IMR-90 (cell line): ENCODE measurements around the gene HEATR9. TPM values are rescaled to one million over a fixed set of nuclear protein-coding genes. Genes with fewer than 3 reads are reported as not detected.

ENCODE experiments used
- ATAC-seq: fragments of 200-7000 bp; cut with Tn5 transposase; 2 replicates; pipeline ENCODE4 v1.9.1; 2020; ENCODE audit warnings: low read depth, mild to moderate bottlenecking, moderate library complexity
- BruUV-seq: library from RNA; stranded (reverse); fragments of 400-500 nt; replicated peaks from 2 replicates; lab custom pipeline; 2021; lab: Mats Ljungman, UMichigan
- CTCF ChIA-PET: fragments of 300-600 bp; formaldehyde crosslinking; extraction: SDS; loops from one replicate; lab custom pipeline; 2021; ENCODE audit warnings: antibody characterized with exemption; lab: Yijun Ruan, JAX
- POLR2A ChIA-PET: fragments of 300-600 bp; sonication (Branson Sonifier 250); formaldehyde crosslinking; loops from one replicate; lab custom pipeline; 2022; ENCODE audit warnings: antibody characterized with exemption; ENCODE audit not compliant: unreplicated experiment; lab: Charles Lee
- DNase-seq: peaks from one replicate; pipeline ENCODE4 v3.0.0; 2013
- H2AFZ ChIP-seq: replicated peaks from 2 replicates; pipeline ENCODE3; 2013; ENCODE audit warnings: low read length, mild to moderate bottlenecking; ENCODE audit not compliant: poor library complexity
- H2AK5ac ChIP-seq: 2 replicates; pipeline ENCODE4 v1.6.1; 2013; ENCODE audit warnings: low read depth, low read length, inconsistent platforms
- H2AK9ac ChIP-seq: replicated peaks from 2 replicates; pipeline ENCODE3; 2013; ENCODE audit warnings: mild to moderate bottlenecking, low read depth, low read length, moderate library complexity; ENCODE audit not compliant: poor library complexity
- H2BK120ac ChIP-seq: 2 replicates; pipeline ENCODE4 v1.6.1; 2013; ENCODE audit warnings: low read depth, low read length, inconsistent platforms
- H2BK15ac ChIP-seq: 3 replicates; pipeline ENCODE4 v1.6.1; 2013; ENCODE audit warnings: low read depth, low read length, inconsistent platforms
- H2BK20ac ChIP-seq: 2 replicates; pipeline ENCODE4 v1.6.1; 2013; ENCODE audit warnings: low read depth, mild to moderate bottlenecking, inconsistent platforms, low read length, moderate library complexity
- H2BK5ac ChIP-seq: 2 replicates; pipeline ENCODE4 v1.6.1; 2013; ENCODE audit warnings: mild to moderate bottlenecking, low read depth, low read length, inconsistent platforms; ENCODE audit not compliant: poor library complexity, severe bottlenecking
- H3K14ac ChIP-seq: replicated peaks from 2 replicates; pipeline ENCODE4 v1.6.1; 2013; ENCODE audit warnings: low read depth, low read length, inconsistent platforms
- H3K18ac ChIP-seq: 2 replicates; pipeline ENCODE4 v1.6.1; 2013; ENCODE audit warnings: low read depth, low read length, control low read depth
- H3K23ac ChIP-seq: 2 replicates; pipeline ENCODE4 v1.6.1; 2013; ENCODE audit warnings: low read depth, low read length, inconsistent platforms
- H3K27ac ChIP-seq: 2 replicates; pipeline ENCODE4 v1.5.1; 2013; ENCODE audit warnings: mild to moderate bottlenecking, control low read depth, low read length; ENCODE audit not compliant: insufficient read depth
- H3K27me3 ChIP-seq: 2 replicates; pipeline ENCODE4 v1.6.1; 2013; ENCODE audit warnings: low read length; ENCODE audit not compliant: control insufficient read depth, insufficient read depth
- H3K36me3 ChIP-seq: 2 replicates; pipeline ENCODE4 v1.6.1; 2013; ENCODE audit warnings: low read length, mixed read lengths; ENCODE audit not compliant: control insufficient read depth, insufficient read depth
- H3K4ac ChIP-seq: 2 replicates; pipeline ENCODE4 v1.6.1; 2013; ENCODE audit warnings: low read depth, low read length, inconsistent platforms
- H3K4me1 ChIP-seq: 2 replicates; pipeline ENCODE4 v1.6.1; 2013; ENCODE audit warnings: low read length, mixed read lengths; ENCODE audit not compliant: control insufficient read depth, insufficient read depth
- H3K4me2 ChIP-seq: 2 replicates; pipeline ENCODE4 v1.6.1; 2013; ENCODE audit warnings: low read depth, mild to moderate bottlenecking, control low read depth, low read length, moderate library complexity
- H3K4me3 ChIP-seq: 2 replicates; pipeline ENCODE4 v1.5.1; 2013; ENCODE audit warnings: low read depth, mild to moderate bottlenecking, control low read depth, low read length, moderate library complexity; ENCODE audit not compliant: insufficient read depth
- H3K56ac ChIP-seq: 2 replicates; pipeline ENCODE4 v1.6.1; 2013; ENCODE audit warnings: low read length, inconsistent platforms; ENCODE audit not compliant: insufficient read depth; ENCODE audit errors: extremely low read depth
- H3K79me1 ChIP-seq, 2 experiments: 2 replicates each; pipeline ENCODE4 v1.6.1; 2013; ENCODE audit warnings: low read length in 2 of 2, inconsistent platforms in 1 of 2, low read depth in 1 of 2
- H3K9ac ChIP-seq: 2 replicates; pipeline ENCODE4 v1.6.1; 2013; ENCODE audit warnings: low read depth, low read length, control low read depth
- H3K9me1 ChIP-seq: 2 replicates; pipeline ENCODE4 v1.6.1; 2013; ENCODE audit warnings: low read length, inconsistent platforms; ENCODE audit not compliant: insufficient read depth
- H3K9me3 ChIP-seq: 2 replicates; pipeline ENCODE4 v1.6.1; 2013; ENCODE audit warnings: low read length; ENCODE audit not compliant: control insufficient read depth, insufficient read depth
- H4K20me1 ChIP-seq: 2 replicates; pipeline ENCODE4 v1.6.1; 2013; ENCODE audit warnings: low read length, inconsistent platforms; ENCODE audit not compliant: insufficient read depth
- H4K5ac ChIP-seq: 2 replicates; pipeline ENCODE4 v1.6.1; 2013; ENCODE audit warnings: mild to moderate bottlenecking, low read depth, low read length, control low read depth
- H4K8ac ChIP-seq, 2 experiments: 2 replicates each; pipeline ENCODE4 v1.6.1; 2013; ENCODE audit warnings: low read depth in 2 of 2, low read length in 2 of 2, control low read depth in 1 of 2, inconsistent platforms in 1 of 2
- H4K91ac ChIP-seq: 2 replicates; pipeline ENCODE4 v1.6.1; 2013; ENCODE audit warnings: low read depth, low read length, inconsistent platforms; ENCODE audit not compliant: insufficient read depth
- BHLHE40 ChIP-seq: fragments of 150-350 bp; IDR thresholded peaks from 2 replicates; pipeline ENCODE4 v1.6.1; 2016; ENCODE audit warnings: mild to moderate bottlenecking, low read depth, low read length
- CEBPB ChIP-seq: IDR thresholded peaks from 2 replicates; pipeline ENCODE4 v1.6.1; 2012; ENCODE audit warnings: low read depth, low read length, improper control_type of control experiment
- CHD1 ChIP-seq: IDR thresholded peaks from 2 replicates; pipeline ENCODE4 v1.6.1; 2012; ENCODE audit warnings: low read depth, low read length, improper control_type of control experiment
- CTCF ChIP-seq: conservative IDR thresholded peaks from 2 replicates; pipeline ENCODE4 v1.5.1; 2012; ENCODE audit warnings: mild to moderate bottlenecking, low read depth, low read length, improper control_type of control experiment
- ELK1 ChIP-seq: fragments of 150-350 bp; IDR thresholded peaks from 2 replicates; pipeline ENCODE4 v1.6.1; 2016; ENCODE audit warnings: low read depth, mild to moderate bottlenecking, low read length, moderate library complexity, borderline replicate concordance
- FOS ChIP-seq: fragments of 150-350 bp; IDR thresholded peaks from 2 replicates; pipeline ENCODE4 v1.6.1; 2016; ENCODE audit warnings: low read depth, low read length
- MAFK ChIP-seq: IDR thresholded peaks from 2 replicates; pipeline ENCODE4 v1.6.1; 2012; ENCODE audit warnings: low read depth, low read length, improper control_type of control experiment
- MAZ ChIP-seq: IDR thresholded peaks from 2 replicates; pipeline ENCODE4 v1.6.1; 2012; ENCODE audit warnings: low read depth, mild to moderate bottlenecking, low read length, improper control_type of control experiment, moderate library complexity, borderline replicate concordance
- MXI1 ChIP-seq: IDR thresholded peaks from 2 replicates; pipeline ENCODE4 v1.6.1; 2012; ENCODE audit warnings: low read depth, mild to moderate bottlenecking, low read length, moderate library complexity, borderline replicate concordance
- NFE2L2 ChIP-seq: fragments of 150-350 bp; IDR thresholded peaks from 2 replicates; pipeline ENCODE4 v1.6.1; 2016; ENCODE audit warnings: low read depth, mild to moderate bottlenecking, low read length
- POLR2A ChIP-seq: IDR thresholded peaks from 2 replicates; pipeline ENCODE4 v1.6.1; 2012; ENCODE audit warnings: mild to moderate bottlenecking, low read depth, low read length
- RAD21 ChIP-seq: IDR thresholded peaks from 2 replicates; pipeline ENCODE4 v1.6.1; 2012; ENCODE audit warnings: low read length, improper control_type of control experiment
- RCOR1 ChIP-seq: IDR thresholded peaks from 2 replicates; pipeline ENCODE4 v1.6.1; 2012; ENCODE audit warnings: mild to moderate bottlenecking, low read length, improper control_type of control experiment; ENCODE audit not compliant: insufficient replicate concordance
- RFX5 ChIP-seq: IDR thresholded peaks from 2 replicates; pipeline ENCODE4 v1.8.0; 2012; ENCODE audit warnings: low read depth, mild to moderate bottlenecking, low read length, moderate library complexity
- SMC3 ChIP-seq: fragments of 150-350 bp; IDR thresholded peaks from 2 replicates; pipeline ENCODE4 v1.6.1; 2016; ENCODE audit warnings: low read depth, mild to moderate bottlenecking, antibody characterized with exemption, low read length, moderate library complexity
- USF2 ChIP-seq: fragments of 150-350 bp; IDR thresholded peaks from 2 replicates; pipeline ENCODE4 v1.6.1; 2017; ENCODE audit warnings: mild to moderate bottlenecking, antibody characterized with exemption, low read length, low read depth
- WGBS, 2 experiments: methylation state at CpG; one replicate each; pipeline versions ENCODE4 v1.1.5 to v1.1.7; 2013; ENCODE audit warnings: missing lambda C conversion rate in 2 of 2; ENCODE audit not compliant: insufficient read length in 1 of 2; ENCODE audit errors: extremely low coverage in 2 of 2; 5-methylcytosine and 5-hydroxymethylcytosine counted together
- dilution Hi-C: fragments of 300-500 bp; cut with HindIII; formaldehyde crosslinking; loops from one replicate; pipeline ENCODE4 v1.14.3; 2018; ENCODE audit warnings: low sequenced_read_pairs; ENCODE audit not compliant: unreplicated experiment
- in situ Hi-C: fragments of 300-500 bp; cut with MboI; formaldehyde crosslinking; loops from 3 replicates; pipeline ENCODE4 v1.14.3; 2019; ENCODE audit warnings: low sequenced_read_pairs, inconsistent platforms, mixed read lengths
- intact Hi-C: fragments of 100-400 bp; cut with micrococcal nuclease; formaldehyde crosslinking; loops from 2 replicates; pipeline ENCODE4 v1.10.0; 2022
- polyA plus RNA-seq, 3 experiments: library from polyadenylated mRNA; depleted of rRNA; stranded (reverse); fragments of >200 nt; gene quantifications; 2 replicates each; pipeline ENCODE4 v1.2.3, GENCODE V29; 2012; ENCODE audit warnings: low replicate concordance in 1 of 3
- total RNA-seq: library from RNA; depleted of rRNA; stranded (reverse); fragments of >200 nt; gene quantifications from 2 replicates; pipeline ENCODE4 v1.2.3, GENCODE V29; 2012

Gene HEATR9
- total and polyA plus RNA-seq, 2 of the 4 experiments (the other 2 are of a cell fraction): not detected

- no peak overlapping the region for H3K56ac ChIP-seq
- H3K79me1 ChIP-seq: peaks cover 0 to 44% of the 10 kb centered on the region in 2 experiments; a peak in 3 of 4 replicates
- no peak overlapping the region for H3K4me3 ChIP-seq
- no peak overlapping the region for H2BK120ac ChIP-seq
- H3K27me3 ChIP-seq: no peaks in the 10 kb centered on the region
- no peak overlapping the region for H4K8ac ChIP-seq
- intact Hi-C loops (no loop called here), in situ Hi-C loops (no loop called here), dilution Hi-C loops (no loop called here)
- no peak overlapping the region for H3K4me2 ChIP-seq
- H3K23ac ChIP-seq: peak overlapping the region; percentile 35; the same call in 1 of the 2 replicates
- ChIA-PET POLR2A (no interaction called here), CTCF (interaction anchor here (2.9 kb wide), 1 partner anchor 48 kb away, joined by 7 read pairs; no protein-coding TSS in a partner anchor)
- no peak overlapping the region for H2AK5ac ChIP-seq
- H3K9me3 ChIP-seq: no peaks in the 10 kb centered on the region
- no peak for ATAC-seq
- no peak for DNase-seq
- no peak overlapping the region for H2AFZ ChIP-seq
- WGBS, 2 experiments: no CpG with 5 or more reads among the region's 6 CpGs
- H2BK5ac ChIP-seq: no peak overlapping the region
- H3K18ac ChIP-seq: no peak overlapping the region
- no peak overlapping the region for H4K91ac ChIP-seq
- peaks cover 60% of the 10 kb centered on the region for H4K20me1 ChIP-seq
- no peak overlapping the region for H3K14ac ChIP-seq
- H3K27ac ChIP-seq: no peak overlapping the region
- no peak overlapping the region for H4K5ac ChIP-seq
- no peak overlapping the region for H2AK9ac ChIP-seq
- 0 out of 2 replicates have a peak, but pooled peaks cover 4% of the 10 kb centered on the region for H3K36me3 ChIP-seq
- H3K4ac ChIP-seq: no peak overlapping the region
- H3K9ac ChIP-seq: no peak overlapping the region
- no peak for TF ChIP-seq NFE2L2
- no peak for TF ChIP-seq BHLHE40
- TF ChIP-seq SMC3: no peak
- no peak for TF ChIP-seq RAD21
- TF ChIP-seq POLR2A: no peak
- no peak for TF ChIP-seq MAZ
- no peak for TF ChIP-seq CHD1
- no peak for TF ChIP-seq CTCF
- no peak for TF ChIP-seq FOS
- no peak for TF ChIP-seq RCOR1
- TF ChIP-seq MAFK: no peak
- TF ChIP-seq USF2: no peak
- TF ChIP-seq MXI1: no peak
- no peak for TF ChIP-seq RFX5
- TF ChIP-seq CEBPB: no peak
- TF ChIP-seq ELK1: no peak
- H3K4me1 ChIP-seq: peaks cover 7% of the 10 kb centered on the region
- no TSS peak for BruUV-seq
- H2BK15ac ChIP-seq: no peak overlapping the region
- H2BK20ac ChIP-seq: no peak overlapping the region
- peaks cover 16% of the 10 kb centered on the region for H3K9me1 ChIP-seq
Measured at GRCh38 chr17:35811759-35812158, 56.9 kb downstream of the HEATR9 start.
